Heart left ventricle (tissue), 13 donors: ENCODE data around the gene TRMT44.

Experiments
- POLR2A ChIP-seq, 2 donors: fragments of 450-650 bp; IDR thresholded peaks; one replicate each; pipeline ENCODE4 v1.6.1; 2017; ENCODE audit warnings: antibody characterized with exemption in 2 of 2, mild to moderate bottlenecking in 2 of 2, moderate library complexity in 2 of 2
- TF ChIP-seq, protein P1 (sequence below), 12 donors: fragments of 200-600 bp; sonication (generic) in 4 of 12; IDR thresholded peaks; one replicate each; pipeline versions ENCODE4 v1.5.0 to v1.8.0; 2018 to 2022; ENCODE audit warnings: antibody characterized with exemption in 12 of 12, mild to moderate bottlenecking in 5 of 12
- donor health status: ischemic (EF 13 %, LVEDD 7.1; RV severe dilation, severe dysfunction).
- donor health status: DM: no; HTN: yes; CAD: no.
- donor health status: DM: no; HTN: no; CAD: no.
- donor health status: ischemic (EF 25% LVEDD 6.9; RV normal size, moderate dysfunction).
- donor health status: ischemic (EF 25% LVEDD 5.7; RV mildly dilated, moderate dysfunction).
- donor health status: ischemic (EF 35%, LVEDD 5.7; RV mildly dilated, moderate dysfunction).
- donor health status: nonischemic (EF 11% LVEDD 7.7; RV severe dilation, severe dysfunction).
- donor health status: DM: yes; HTN: yes; CAD: no.
- donor health status: PGD.
- donor health status: ischemic (EF 29% LVEDD 5.4; RV normal size, mild dysfunction).
- donor health status: nonischemic (EF 23%, LVEDD 6.1; RV moderate dilation, normal function).

DNA sequence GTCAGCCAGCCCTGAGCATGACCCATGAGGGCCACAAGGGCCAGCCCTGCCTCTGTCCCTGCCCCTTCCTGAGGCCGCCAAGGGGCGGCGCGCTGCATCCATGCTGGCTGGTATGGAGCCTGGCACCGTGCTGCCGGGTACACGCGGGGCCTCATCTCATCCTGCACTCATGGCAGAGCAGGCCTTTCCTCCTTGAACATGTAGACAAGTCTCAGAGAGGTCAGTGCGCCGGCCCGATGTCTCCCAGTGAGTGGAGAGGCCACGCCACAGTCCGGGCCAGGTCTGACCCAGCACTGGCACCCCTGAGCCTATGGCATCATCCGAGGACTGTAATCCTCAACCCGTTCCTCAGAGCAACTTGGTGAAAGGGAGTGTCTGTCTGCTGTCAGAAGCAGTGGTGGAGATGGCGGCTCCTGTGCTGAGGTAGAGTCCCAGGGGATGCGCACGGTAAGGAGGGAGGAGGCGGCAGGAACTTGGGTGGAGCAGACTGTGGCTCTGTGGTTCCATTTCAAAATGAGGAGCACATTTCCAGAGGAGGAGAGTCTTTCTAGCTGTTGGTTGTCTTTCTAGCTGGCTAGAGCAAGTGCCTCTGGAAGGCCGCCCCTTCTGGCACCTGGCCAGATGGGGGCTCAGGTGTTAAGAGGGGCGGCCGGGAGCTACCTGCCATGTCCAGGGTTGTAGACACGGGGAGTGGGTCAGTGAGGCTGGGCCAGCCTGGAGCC, 32.8 kb downstream of the TRMT44 start:
- TF ChIP-seq, protein P1, sequence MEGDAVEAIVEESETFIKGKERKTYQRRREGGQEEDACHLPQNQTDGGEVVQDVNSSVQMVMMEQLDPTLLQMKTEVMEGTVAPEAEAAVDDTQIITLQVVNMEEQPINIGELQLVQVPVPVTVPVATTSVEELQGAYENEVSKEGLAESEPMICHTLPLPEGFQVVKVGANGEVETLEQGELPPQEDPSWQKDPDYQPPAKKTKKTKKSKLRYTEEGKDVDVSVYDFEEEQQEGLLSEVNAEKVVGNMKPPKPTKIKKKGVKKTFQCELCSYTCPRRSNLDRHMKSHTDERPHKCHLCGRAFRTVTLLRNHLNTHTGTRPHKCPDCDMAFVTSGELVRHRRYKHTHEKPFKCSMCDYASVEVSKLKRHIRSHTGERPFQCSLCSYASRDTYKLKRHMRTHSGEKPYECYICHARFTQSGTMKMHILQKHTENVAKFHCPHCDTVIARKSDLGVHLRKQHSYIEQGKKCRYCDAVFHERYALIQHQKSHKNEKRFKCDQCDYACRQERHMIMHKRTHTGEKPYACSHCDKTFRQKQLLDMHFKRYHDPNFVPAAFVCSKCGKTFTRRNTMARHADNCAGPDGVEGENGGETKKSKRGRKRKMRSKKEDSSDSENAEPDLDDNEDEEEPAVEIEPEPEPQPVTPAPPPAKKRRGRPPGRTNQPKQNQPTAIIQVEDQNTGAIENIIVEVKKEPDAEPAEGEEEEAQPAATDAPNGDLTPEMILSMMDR (IDR thresholded peaks at IDR 0.05), result peak in 2 of 12 donors; percentile 9 to 15
- TF ChIP-seq POLR2A (IDR thresholded peaks at IDR 0.05), result no peak
